ENCODE measurements around the gene SLC17A4. TPM values are rescaled to one million over a fixed set of nuclear protein-coding genes. Genes with fewer than 3 reads are reported as not detected.

The SLC17A4 gene
- total RNA-seq, 4 donors from 2014 or later = not detected

GRCh38 chr6:25789475-25789874 lies 34.9 kb downstream of the SLC17A4 start:
- intact Hi-C loops (cut with DNase I) = no loop called here
- Histone ChIP-seq H3K4me1 (no peaks in the 10 kb centered on the region), H3K27ac (no peak overlapping the region), H3K36me3 (no peaks in the 10 kb centered on the region), H3K27me3 (no peaks in the 10 kb centered on the region), H3K4me3 (no peak overlapping the region), H3K9me3 (no peaks in the 10 kb centered on the region)
- DNase-seq = no peak
- 78% methylated on average over 2 of the region's 2 CpGs for WGBS, 2 donors
- TF ChIP-seq CTCF (IDR thresholded peaks at IDR 0.05) = no peak
- TF ChIP-seq POLR2A (IDR thresholded peaks at IDR 0.05) = no peak

GRCh38 chr6:25792016-25792415 lies 37.5 kb downstream of the SLC17A4 start:
- intact Hi-C loops (cut with DNase I) = no loop called here
- no peak overlapping the region for H3K27ac ChIP-seq
- 73 to 78% methylated on average over 3 to 4 of the region's 4 CpGs for whole genome bisulfite sequencing, 2 donors
- H3K4me1 ChIP-seq = no peaks in the 10 kb centered on the region
- H3K36me3 ChIP-seq = no peaks in the 10 kb centered on the region
- no peak for DNase-seq
- TF ChIP-seq POLR2A (IDR thresholded peaks at IDR 0.05) (no peak), CTCF (IDR thresholded peaks at IDR 0.05) (no peak)
- no peak overlapping the region for H3K4me3 ChIP-seq
- no peaks in the 10 kb centered on the region for H3K27me3 ChIP-seq
- H3K9me3 ChIP-seq = no peaks in the 10 kb centered on the region

- Histone ChIP-seq H3K27ac (no peak overlapping the region), H3K36me3 (no peaks in the 10 kb centered on the region), H3K27me3 (no peaks in the 10 kb centered on the region), H3K4me3 (no peak overlapping the region), H3K9me3 (no peaks in the 10 kb centered on the region), H3K4me1 (no peaks in the 10 kb centered on the region)
- intact Hi-C loops (cut with DNase I) = no loop called here
- WGBS, 2 donors = 79 to 91% methylated on average over 1 of the region's 1 CpG
- TF ChIP-seq POLR2A (IDR thresholded peaks at IDR 0.05) (no peak), CTCF (IDR thresholded peaks at IDR 0.05) (no peak)
- no peak for DNase-seq
Observed at GRCh38 chr6:25793970-25794369, 39.4 kb downstream of the SLC17A4 start.

GRCh38 chr6:25794784-25795183 lies 40.2 kb downstream of the SLC17A4 start:
- intact Hi-C loops (cut with DNase I) = no loop called here
- peaks cover 0 to 2% (median 0%) of the 10 kb centered on the region in 4 donors for H3K27me3 ChIP-seq
- H3K36me3 ChIP-seq = no peaks in the 10 kb centered on the region
- 82 to 89% methylated on average over 2 of the region's 2 CpGs for WGBS, 2 donors
- no peaks in the 10 kb centered on the region for H3K9me3 ChIP-seq
- DNase-seq = no peak
- H3K4me3 ChIP-seq = no peak overlapping the region
- TF ChIP-seq CTCF (IDR thresholded peaks at IDR 0.05) (no peak), POLR2A (IDR thresholded peaks at IDR 0.05) (no peak)
- no peak overlapping the region for H3K27ac ChIP-seq
- no peaks in the 10 kb centered on the region for H3K4me1 ChIP-seq

GRCh38 chr6:25801436-25801835 lies 46.9 kb downstream of the SLC17A4 start:
- 72 to 75% methylated on average over 4 of the region's 4 CpGs for WGBS, 2 donors
- no peak for TF ChIP-seq CTCF (IDR thresholded peaks at IDR 0.05)
- no peak for TF ChIP-seq POLR2A (IDR thresholded peaks at IDR 0.05)
- Histone ChIP-seq H3K9me3 (no peaks in the 10 kb centered on the region), H3K4me1 (no peaks in the 10 kb centered on the region), H3K36me3 (no peaks in the 10 kb centered on the region), H3K27ac (no peak overlapping the region), H3K27me3 (peaks cover 0 to 3% (median 0%) of the 10 kb centered on the region in 4 donors), H3K4me3 (no peak overlapping the region)
- intact Hi-C loops (cut with DNase I) = no loop called here
- DNase-seq = no peak

Data from esophagus squamous epithelium (tissue), 5 donors.